DMS53 treated with DMSO at 0.1 percent for 48 hours (cell line): Measurements from ENCODE around the gene HSPH1.
"Not testable (repeated sequence)": the region's sequence is repeated elsewhere in the genome, so short reads cannot be mapped to it uniquely, and the experiment has no call there.

Source experiments
- DNase-seq: peaks from one replicate; lab custom pipeline; 2025; ENCODE audit not compliant: unreplicated experiment; lab: John Stamatoyannopoulos, UW

The HSPH1 gene

GRCh38 chr13:31177813-31178495, 16.2 kb upstream of the HSPH1 start:
- not testable (repeated sequence) for DNase-seq

- DNase-seq = no peak
Observed at GRCh38 chr13:31175847-31176532, 14.3 kb upstream of the HSPH1 start.

- DNase-seq = no peak
Observed at GRCh38 chr13:31174018-31174417, 12.3 kb upstream of the HSPH1 start.

- DNase-seq = no peak
Observed at GRCh38 chr13:31172535-31172934, 10.8 kb upstream of the HSPH1 start.

GRCh38 chr13:31172001-31172400, 10.3 kb upstream of the HSPH1 start:
- DNase-seq = no peak

GRCh38 chr13:31168736-31169135, 7.0 kb upstream of the HSPH1 start:
- no peak for DNase-seq

GRCh38 chr13:31168166-31168565, 6.5 kb upstream of the HSPH1 start:
- no peak for DNase-seq

GRCh38 chr13:31167490-31167889, 5.8 kb upstream of the HSPH1 start:
- peak; percentile 9 for DNase-seq

- DNase-seq = no peak
Observed at GRCh38 chr13:31166591-31166990, 4.9 kb upstream of the HSPH1 start.

- peak; percentile 94 for DNase-seq
Observed at GRCh38 chr13:31162151-31163008, 676 bp upstream of the HSPH1 start.

GRCh38 chr13:31160857-31161556, 697 bp downstream of the HSPH1 start:
- peak; percentile 21 for DNase-seq

GRCh38 chr13:31159306-31159705, 2.4 kb downstream of the HSPH1 start:
- DNase-seq = no peak

GRCh38 chr13:31154939-31155338, 6.8 kb downstream of the HSPH1 start:
- DNase-seq = no peak

GRCh38 chr13:31151837-31152236, 9.9 kb downstream of the HSPH1 start:
- DNase-seq = no peak

- DNase-seq = no peak
Observed at GRCh38 chr13:31150315-31150985, 11.3 kb downstream of the HSPH1 start.

GRCh38 chr13:31149604-31150003, 12.1 kb downstream of the HSPH1 start:
- no peak for DNase-seq

- DNase-seq = no peak
Observed at GRCh38 chr13:31145417-31145816, 16.3 kb downstream of the HSPH1 start.

- no peak for DNase-seq
Observed at GRCh38 chr13:31138515-31138914, 23.2 kb downstream of the HSPH1 start.

- DNase-seq = no peak
Observed at GRCh38 chr13:31136724-31137123, 25.0 kb downstream of the HSPH1 start.

GRCh38 chr13:31134039-31134711, 27.5 kb downstream of the HSPH1 start:
- no peak for DNase-seq
